Hematopoietic multipotent progenitor cell treated with erythropoietin and hydrocortisone succinate and interleukin-3 and kit ligand, for 8 days (in vitro differentiated cells): ENCODE data around the gene SPACA7.

Experiments
- DNase-seq: peaks from one replicate; pipeline ENCODE4 v3.0.0-alpha.2; 2015

The SPACA7 gene

GRCh38 chr13:112448621-112449544 lies 72.7 kb downstream of the SPACA7 start:
- no peak for DNase-seq

DNA sequence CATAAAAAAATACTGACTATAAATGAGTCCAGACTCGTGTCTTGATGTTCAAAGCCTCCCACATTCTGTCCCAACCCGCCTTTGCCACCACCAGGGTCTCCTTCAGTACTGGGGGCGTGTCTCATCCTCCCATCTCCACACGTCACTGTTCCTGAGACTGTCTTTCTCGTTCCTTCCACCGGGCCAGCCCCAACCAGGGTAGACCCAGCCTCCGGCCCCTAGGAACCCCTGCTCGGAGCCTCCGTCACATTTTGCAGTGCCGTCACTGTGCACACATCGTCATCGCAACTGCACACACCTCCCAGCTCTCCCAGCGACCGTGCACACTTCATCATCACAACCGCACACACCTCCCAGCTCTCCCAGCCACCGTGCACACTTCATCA lies 73.4 kb downstream of the SPACA7 start:
- DNase-seq = no peak

DNA sequence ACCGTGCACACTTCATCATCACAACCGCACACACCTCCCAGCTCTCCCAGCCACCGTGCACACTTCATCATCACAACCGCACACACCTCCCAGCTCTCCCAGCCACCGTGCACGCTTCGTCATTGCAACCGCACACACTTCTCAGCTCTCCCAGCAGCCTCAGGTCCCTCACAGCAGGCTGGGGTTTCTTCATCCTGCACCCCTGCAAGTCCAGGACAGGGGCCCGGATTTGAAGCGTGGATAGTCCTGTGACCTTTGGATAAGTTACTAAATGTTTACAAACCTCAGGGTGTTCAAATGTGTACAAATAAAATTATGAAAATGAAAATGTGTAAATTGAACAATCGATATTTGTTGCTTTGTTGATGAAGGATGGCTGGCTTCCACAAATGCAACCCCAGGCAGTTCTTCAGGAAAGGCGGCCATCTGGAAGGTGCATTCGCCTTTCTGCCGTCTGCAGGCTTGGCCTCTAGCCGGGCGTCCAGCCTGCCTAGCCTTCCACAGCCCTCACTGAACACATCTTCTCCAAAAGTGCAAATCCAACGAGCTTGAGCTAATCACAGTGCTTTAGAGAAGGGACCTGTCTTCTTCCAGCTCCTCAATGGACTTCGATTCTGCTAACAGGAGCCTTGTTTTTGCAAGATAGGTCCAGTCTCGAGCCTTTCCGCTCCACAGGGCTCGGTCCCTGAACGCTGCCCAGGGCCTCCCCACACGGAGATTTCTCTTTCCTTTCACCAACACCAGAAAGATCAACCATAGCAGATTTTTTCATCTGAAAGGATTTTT lies 74.2 kb downstream of the SPACA7 start:
- no peak for DNase-seq

- DNase-seq = no peak
These were observed 74.7 kb downstream of the SPACA7 start for GRCh38 chr13:112450904-112451240.

- no peak for DNase-seq
These were observed 75.6 kb downstream of the SPACA7 start for GRCh38 chr13:112451512-112452379.

GRCh38 chr13:112452380-112453206 lies 76.4 kb downstream of the SPACA7 start:
- DNase-seq = no peak

DNA sequence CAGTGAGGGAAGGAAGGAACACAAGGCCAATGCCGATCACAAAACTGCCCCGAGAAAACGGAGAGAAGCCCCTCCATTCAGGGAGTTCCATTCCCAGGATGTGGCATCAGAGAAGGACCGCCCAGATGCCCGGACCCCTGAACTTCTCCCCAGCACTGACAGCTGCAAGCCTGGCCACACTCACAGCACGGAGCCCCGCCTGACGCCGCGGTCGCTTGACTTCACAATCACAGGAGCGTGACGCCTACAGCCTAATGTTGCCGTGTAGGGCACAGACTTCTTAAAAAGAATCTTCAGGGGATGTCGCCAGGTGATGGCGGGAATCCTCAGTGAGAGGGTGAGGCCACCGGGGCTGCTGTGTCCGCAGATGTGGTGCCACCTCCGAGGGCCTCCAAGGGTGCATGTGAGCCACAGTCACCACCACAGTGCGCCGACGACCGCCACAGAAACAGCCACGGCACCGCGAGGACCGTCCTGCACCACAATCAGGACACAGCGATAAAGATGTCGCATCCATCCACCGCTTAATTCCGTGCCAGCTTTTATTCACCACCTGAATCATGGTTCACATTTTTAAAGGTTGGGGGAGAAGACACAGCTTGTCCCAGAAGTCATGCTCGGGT lies 77.2 kb downstream of the SPACA7 start:
- DNase-seq = no peak

GRCh38 chr13:112453874-112454647 lies 77.9 kb downstream of the SPACA7 start:
- no peak for DNase-seq

DNA sequence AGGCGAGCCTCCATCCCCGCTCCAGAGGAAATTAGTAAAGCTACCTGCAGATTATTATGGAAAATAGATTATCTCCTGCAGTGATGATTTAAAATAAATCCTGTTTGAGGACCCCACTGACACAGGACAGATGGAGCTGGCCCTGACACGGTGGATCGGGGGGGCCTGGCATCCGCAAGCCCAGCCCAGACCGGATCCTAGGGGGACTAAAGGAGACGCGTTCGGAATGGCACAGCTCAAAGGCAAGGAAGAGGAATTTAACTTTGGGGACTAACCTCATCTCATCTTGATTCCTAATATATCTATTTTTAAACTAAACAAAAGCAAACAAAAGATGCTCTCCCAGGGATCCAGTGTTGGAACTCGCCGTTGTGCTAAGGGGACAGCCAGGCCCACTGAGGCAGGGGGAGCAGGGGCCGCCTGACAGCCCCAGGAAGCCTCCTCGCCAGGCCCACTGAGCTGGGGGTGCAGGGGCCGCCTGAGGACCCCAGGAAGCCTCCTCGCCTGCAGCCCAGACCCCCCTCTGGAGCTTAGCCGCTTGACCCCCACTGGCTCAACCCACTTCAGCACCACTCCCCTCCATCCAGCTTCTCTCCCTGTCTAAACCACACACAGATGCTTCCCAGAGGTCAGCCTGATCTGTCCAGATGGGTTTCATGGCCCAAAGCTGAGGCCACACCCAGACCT lies 78.6 kb downstream of the SPACA7 start:
- DNase-seq = no peak

DNA sequence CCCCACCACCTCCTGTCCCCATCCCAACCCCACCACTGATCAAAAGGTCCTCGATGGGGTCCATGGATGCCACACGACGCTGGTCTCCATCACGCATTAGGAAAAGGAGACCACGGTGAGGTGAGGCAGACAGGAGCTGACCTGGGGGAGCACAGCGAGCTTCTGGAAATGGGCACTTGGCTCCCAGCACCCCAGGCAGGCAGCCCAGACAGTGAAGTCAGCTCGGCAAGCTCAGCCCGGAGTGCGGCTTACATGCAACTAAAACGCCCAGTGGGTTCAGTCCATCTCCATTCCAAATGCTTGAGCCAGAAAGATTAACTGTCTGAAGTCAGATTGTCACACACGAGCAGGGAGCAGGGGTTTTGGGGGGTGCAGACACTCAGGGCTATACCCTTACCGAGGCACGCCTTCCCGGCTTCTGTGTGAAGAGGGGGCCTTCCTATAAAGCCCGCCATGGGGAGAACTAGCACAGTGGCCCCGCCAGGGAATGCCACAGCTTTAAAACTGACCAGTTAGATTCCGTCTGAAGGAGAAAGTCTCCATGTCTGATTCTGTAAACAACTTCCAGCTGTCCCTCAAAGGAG lies 79.4 kb downstream of the SPACA7 start:
- DNase-seq = no peak

DNA sequence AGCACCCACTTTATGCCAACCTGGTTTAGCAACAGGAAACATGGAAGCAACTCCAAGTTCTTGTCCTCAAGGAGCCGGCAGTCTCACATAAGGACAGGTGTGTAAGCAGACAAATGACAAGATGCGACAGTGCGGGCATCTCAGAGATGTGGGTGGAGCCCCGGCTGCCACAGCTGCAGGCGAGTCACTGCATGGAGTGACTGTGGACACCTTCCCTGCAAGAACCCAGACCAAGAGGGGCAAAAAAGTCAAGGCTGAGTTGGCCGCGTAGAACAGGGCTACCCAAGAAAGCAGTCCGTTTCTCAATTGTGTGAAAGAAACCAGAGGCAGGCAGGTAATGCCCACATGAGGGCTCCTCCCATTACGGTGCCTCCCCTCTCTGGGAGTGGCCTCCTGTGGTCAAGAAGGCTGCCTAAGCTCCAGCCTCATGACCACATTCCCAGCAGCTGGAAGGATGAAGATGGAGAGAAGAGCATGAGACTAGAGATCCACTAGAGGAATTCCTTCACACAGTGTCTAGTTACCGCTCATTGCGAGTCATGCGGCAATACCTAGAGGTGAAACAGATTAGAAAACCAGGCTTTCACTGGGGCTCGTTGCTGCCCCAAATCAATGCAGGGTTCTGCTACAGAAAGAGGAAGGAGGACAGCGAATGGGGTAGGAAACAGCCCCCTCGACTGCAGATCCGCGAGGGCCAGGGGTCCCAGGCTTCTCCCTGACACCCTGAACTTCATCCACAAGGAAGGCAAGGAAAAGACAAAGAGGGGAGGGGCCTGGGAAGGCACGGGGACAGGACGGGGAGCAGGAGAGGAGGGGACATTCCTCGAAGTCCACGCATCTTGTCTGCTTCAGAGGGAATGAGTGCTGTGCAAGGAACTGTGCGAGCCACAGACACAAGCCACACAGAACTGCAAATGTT lies 80.2 kb downstream of the SPACA7 start:
- no peak for DNase-seq

DNA sequence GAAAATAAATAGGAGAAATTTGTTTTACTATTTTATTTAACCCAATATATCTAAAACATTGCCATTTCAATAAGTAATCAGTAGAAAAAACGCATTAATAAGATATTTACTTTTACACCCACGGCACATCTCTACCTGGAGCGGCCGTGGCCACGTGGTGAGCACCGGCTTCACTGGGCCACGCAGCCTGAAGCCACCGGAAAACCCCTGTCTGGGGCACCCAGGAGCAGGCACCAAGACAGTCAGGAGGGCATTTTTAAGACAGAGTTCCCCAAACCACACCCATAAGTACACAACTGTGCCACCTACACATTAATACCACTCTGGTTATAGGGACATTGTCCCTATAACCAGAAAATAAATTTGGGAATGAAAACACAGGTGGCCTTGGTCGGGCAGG lies 80.9 kb downstream of the SPACA7 start:
- DNase-seq = no peak

- no peak for DNase-seq
These were observed 81.3 kb downstream of the SPACA7 start for GRCh38 chr13:112457485-112457884.

DNA sequence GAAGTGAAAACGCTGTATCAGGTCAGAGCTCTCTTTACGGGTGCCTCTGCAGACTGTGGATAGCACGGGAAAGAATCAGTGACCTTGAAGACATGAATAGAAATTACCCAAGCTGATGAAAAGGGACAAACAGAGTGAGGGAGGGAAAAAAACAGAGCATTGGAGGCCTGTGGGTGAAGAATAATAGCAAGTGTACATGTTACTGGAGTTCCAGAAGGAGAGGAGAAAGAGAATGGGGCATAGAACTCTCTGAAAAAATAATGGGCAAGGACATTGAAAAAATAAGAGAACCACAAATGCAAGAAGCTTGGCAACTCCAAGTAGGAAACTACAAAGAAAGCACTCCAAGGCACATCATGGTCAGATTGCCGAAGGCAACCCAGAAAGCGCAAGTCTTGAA lies 86.3 kb downstream of the SPACA7 start:
- no peak for DNase-seq

GRCh38 chr13:112464720-112465119 lies 88.6 kb downstream of the SPACA7 start:
- no peak for DNase-seq

GRCh38 chr13:112465251-112466131 lies 89.3 kb downstream of the SPACA7 start:
- no peak for DNase-seq

DNA sequence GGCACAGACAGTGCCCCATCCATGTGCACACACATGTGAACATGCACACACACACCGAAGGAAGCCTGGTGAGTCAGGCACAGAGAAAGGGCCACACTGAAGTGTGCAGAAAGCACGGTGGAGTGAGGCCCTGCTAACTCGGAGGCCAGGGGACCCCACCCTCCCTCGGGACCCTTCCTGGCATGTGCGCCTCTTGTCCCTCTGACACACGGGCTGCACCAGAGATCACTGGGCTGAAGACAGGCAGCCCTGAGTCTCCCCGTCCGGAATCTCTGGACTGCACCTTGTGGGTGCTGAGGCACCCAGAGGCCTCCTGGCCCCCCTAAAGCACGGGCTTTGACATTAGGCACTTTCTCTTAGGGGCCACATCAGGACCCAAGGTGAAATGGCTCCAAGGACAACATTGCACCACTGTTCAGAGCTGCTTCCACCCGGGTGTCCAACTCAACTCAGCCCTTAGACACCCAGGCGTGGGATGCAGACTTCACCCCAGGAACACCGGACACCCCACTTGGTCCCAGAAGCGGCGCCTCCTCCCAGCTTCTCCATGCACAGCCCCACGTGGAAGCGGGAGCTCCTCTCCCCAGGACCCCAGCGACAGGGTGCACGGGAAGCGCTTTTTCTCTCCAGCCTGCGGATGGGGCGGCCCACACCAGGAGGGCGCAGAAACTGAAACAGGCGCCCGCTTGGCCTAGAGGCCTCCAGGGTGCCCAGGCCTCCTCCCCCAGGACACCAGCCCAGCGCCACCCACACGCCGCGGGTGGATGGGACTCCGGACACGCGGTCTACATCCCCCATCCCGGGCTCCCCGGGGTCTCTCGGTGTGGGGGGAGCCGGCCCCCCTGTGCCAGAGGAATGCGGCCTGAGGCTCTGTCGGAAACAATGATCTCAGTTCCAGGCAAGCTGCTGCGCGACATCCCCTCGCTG lies 90.2 kb downstream of the SPACA7 start:
- DNase-seq = no peak
